SK-N-SH (cell line): ENCODE measurements around the gene FAM43A. TPM values are rescaled to one million over a fixed set of nuclear protein-coding genes. Genes with fewer than 3 reads are reported as not detected.

ENCODE experiments used
- CTCF ChIA-PET: fragments of 300-600, 350-600 bp; formaldehyde crosslinking; extraction: SDS; loops from one replicate; lab custom pipeline; 2021; lab: Yijun Ruan, JAX
- POLR2A ChIA-PET: fragments of 350-600 bp; sonication (Branson Sonifier 250); formaldehyde crosslinking; extraction: SDS; loops from one replicate; lab custom pipeline; 2020; ENCODE audit warnings: antibody characterized with exemption, inconsistent platforms; lab: Yijun Ruan, JAX
- DNase-seq: peaks from one replicate; pipeline ENCODE4 v3.0.0; 2012
- H2AFZ ChIP-seq: fragments of 200-600 bp; sonication (generic); 2 replicates; pipeline ENCODE4 v1.8.1; 2016; ENCODE audit warnings: antibody characterized with exemption, mild to moderate bottlenecking, low read depth
- H3F3A ChIP-seq: fragments of 200-600 bp; sonication (generic); replicated peaks from 2 replicates; pipeline ENCODE3; 2016; ENCODE audit warnings: antibody characterized with exemption, mild to moderate bottlenecking; ENCODE audit not compliant: insufficient read depth
- H3K27ac ChIP-seq, 2 experiments: fragments of 200-500 bp in 1 of 2; fragments of 200-600 bp in 1 of 2; sonication (Bioruptor generic) in 1 of 2; sonication (generic), shearing (Covaris generic) in 1 of 2; 2 replicates each; pipeline versions ENCODE4 v1.5.1 to v1.6.1; 2014 to 2016; ENCODE audit warnings: low read depth in 2 of 2, inconsistent platforms in 1 of 2, low read length in 1 of 2, mild to moderate bottlenecking in 1 of 2, mixed read lengths in 1 of 2
- H3K27me3 ChIP-seq: fragments of 200-600 bp; sonication (generic), shearing (Covaris generic); 2 replicates; pipeline ENCODE4 v1.6.1; 2016; ENCODE audit warnings: mixed run types; ENCODE audit not compliant: insufficient read depth
- H3K36me3 ChIP-seq, 2 experiments: fragments of 200-500 bp in 1 of 2; fragments of 200-600 bp in 1 of 2; sonication (Bioruptor generic) in 1 of 2; sonication (generic) in 1 of 2; replicated peaks in 1 of 2; 2 replicates each; pipeline versions ENCODE3 to v1.5.1; 2014 to 2016; ENCODE audit warnings: low read length in 1 of 2, mild to moderate bottlenecking in 1 of 2; ENCODE audit not compliant: insufficient read depth in 2 of 2, control insufficient read depth in 1 of 2
- H3K4me1 ChIP-seq, 2 experiments: fragments of 200-500 bp in 1 of 2; fragments of 200-600 bp in 1 of 2; sonication (Bioruptor generic) in 1 of 2; sonication (generic), shearing (Covaris generic) in 1 of 2; 2 replicates each; pipeline versions ENCODE4 v1.5.1 to v1.6.1; 2014 to 2016; ENCODE audit warnings: low read depth in 1 of 2, low read length in 1 of 2, mixed run types in 1 of 2; ENCODE audit not compliant: insufficient read depth in 2 of 2, control insufficient read depth in 1 of 2
- H3K4me2 ChIP-seq: fragments of 200-600 bp; sonication (generic), shearing (Covaris generic); 2 replicates; pipeline ENCODE4 v1.6.1; 2017; ENCODE audit warnings: mixed run types
- H3K4me3 ChIP-seq, 2 experiments: fragments of 200-500 bp in 1 of 2; fragments of 200-600 bp in 1 of 2; sonication (Bioruptor generic) in 1 of 2; sonication (generic), shearing (Covaris generic) in 1 of 2; 2 replicates each; pipeline versions ENCODE4 v1.5.1 to v1.8.1; 2014 to 2016; ENCODE audit warnings: low read depth in 2 of 2, inconsistent platforms in 1 of 2, low read length in 1 of 2, mild to moderate bottlenecking in 1 of 2, mixed read lengths in 1 of 2, moderate library complexity in 1 of 2
- H3K79me2 ChIP-seq: fragments of 200-600 bp; sonication (generic); 2 replicates; pipeline ENCODE4 v1.8.1; 2017; ENCODE audit warnings: mild to moderate bottlenecking; ENCODE audit not compliant: insufficient read depth
- H3K9ac ChIP-seq: fragments of 200-600 bp; sonication (generic); 2 replicates; pipeline ENCODE4 v1.6.1; 2017; ENCODE audit warnings: mixed run types
- H3K9me2 ChIP-seq: fragments of 200-600 bp; sonication (generic); 2 replicates; pipeline ENCODE4 v1.6.1; 2017; ENCODE audit warnings: mixed run types
- H3K9me3 ChIP-seq: fragments of 200-600 bp; sonication (generic); 2 replicates; pipeline ENCODE4 v1.6.1; 2017; ENCODE audit warnings: mixed run types, mild to moderate bottlenecking, moderate library complexity
- H4K20me1 ChIP-seq: fragments of 200-600 bp; sonication (generic); 2 replicates; pipeline ENCODE4 v1.6.1; 2017; ENCODE audit warnings: mild to moderate bottlenecking, mixed run types; ENCODE audit not compliant: insufficient read depth
- CTCF ChIP-seq: fragments of 200-600 bp; sonication (generic); IDR thresholded peaks from 2 replicates; pipeline ENCODE4 v1.6.1; 2017; ENCODE audit warnings: antibody characterized with exemption, mild to moderate bottlenecking, moderate library complexity
- ELF1 ChIP-seq: IDR thresholded peaks from 2 replicates; pipeline ENCODE4 v1.4.0; 2012
- EZH2phosphoT487 ChIP-seq: fragments of 200-600 bp; sonication (generic); IDR thresholded peaks from 2 replicates; pipeline ENCODE4 v1.6.1; 2017; ENCODE audit warnings: low read depth, mixed run types, mild to moderate bottlenecking, antibody characterized with exemption, moderate library complexity, borderline replicate concordance
- FOXJ3 ChIP-seq: sonication (generic); formaldehyde crosslinking; IDR thresholded peaks from 2 replicates; pipeline ENCODE4 v1.5.1; 2020; ENCODE audit warnings: mild to moderate bottlenecking, missing genetic modification reagents
- GATA2 ChIP-seq: sonication (generic); formaldehyde crosslinking; IDR thresholded peaks from 2 replicates; pipeline ENCODE4 v1.5.0; 2020; ENCODE audit warnings: mild to moderate bottlenecking, missing genetic modification reagents
- IRF3 ChIP-seq: fragments of 150-350 bp; IDR thresholded peaks from 2 replicates; pipeline ENCODE4 v1.6.1; 2016; ENCODE audit warnings: mild to moderate bottlenecking, low read depth, low read length
- MXI1 ChIP-seq: IDR thresholded peaks from 2 replicates; pipeline ENCODE4 v1.6.1; 2012; ENCODE audit warnings: mild to moderate bottlenecking, low read depth, low read length, improper control_type of control experiment
- NFIC ChIP-seq: IDR thresholded peaks from 2 replicates; pipeline ENCODE4 v1.4.0; 2012; ENCODE audit warnings: borderline replicate concordance
- NRF1 ChIP-seq: IDR thresholded peaks from 2 replicates; pipeline ENCODE4 v1.6.1; 2012; ENCODE audit warnings: low read depth, mild to moderate bottlenecking, low read length
- PBX3 ChIP-seq: IDR thresholded peaks from 2 replicates; pipeline ENCODE4; 2012
- POLR2AphosphoS5 ChIP-seq: IDR thresholded peaks from 2 replicates; pipeline ENCODE4 v1.6.1; 2012; ENCODE audit warnings: low read depth, low read length
- RAD21 ChIP-seq: IDR thresholded peaks from 2 replicates; pipeline ENCODE4 v1.6.1; 2012; ENCODE audit warnings: mild to moderate bottlenecking, low read length
- SMC3 ChIP-seq: IDR thresholded peaks from 2 replicates; pipeline ENCODE4 v1.6.1; 2012; ENCODE audit warnings: low read depth, low read length, improper control_type of control experiment
- TAF1 ChIP-seq: IDR thresholded peaks from 2 replicates; pipeline ENCODE4 v1.6.1; 2012; ENCODE audit warnings: low read depth, mild to moderate bottlenecking, low read length, moderate library complexity, borderline replicate concordance
- WGBS: methylation state at CpG from one replicate; pipeline ENCODE4 v1.1.6; 2017; ENCODE audit warnings: low lambda C conversion rate; 5-methylcytosine and 5-hydroxymethylcytosine counted together
- polyA plus RNA-seq, 3 experiments: library from polyadenylated mRNA; depleted of rRNA; stranded (reverse); fragments of >200 nt; gene quantifications; 2 replicates each; pipeline ENCODE4 v1.2.3, GENCODE V29; 2012

FAM43A gene
- polyA plus RNA-seq, 1 of the 3 experiments (the other 2 are of a cell fraction) = 2.4 TPM

DNA sequence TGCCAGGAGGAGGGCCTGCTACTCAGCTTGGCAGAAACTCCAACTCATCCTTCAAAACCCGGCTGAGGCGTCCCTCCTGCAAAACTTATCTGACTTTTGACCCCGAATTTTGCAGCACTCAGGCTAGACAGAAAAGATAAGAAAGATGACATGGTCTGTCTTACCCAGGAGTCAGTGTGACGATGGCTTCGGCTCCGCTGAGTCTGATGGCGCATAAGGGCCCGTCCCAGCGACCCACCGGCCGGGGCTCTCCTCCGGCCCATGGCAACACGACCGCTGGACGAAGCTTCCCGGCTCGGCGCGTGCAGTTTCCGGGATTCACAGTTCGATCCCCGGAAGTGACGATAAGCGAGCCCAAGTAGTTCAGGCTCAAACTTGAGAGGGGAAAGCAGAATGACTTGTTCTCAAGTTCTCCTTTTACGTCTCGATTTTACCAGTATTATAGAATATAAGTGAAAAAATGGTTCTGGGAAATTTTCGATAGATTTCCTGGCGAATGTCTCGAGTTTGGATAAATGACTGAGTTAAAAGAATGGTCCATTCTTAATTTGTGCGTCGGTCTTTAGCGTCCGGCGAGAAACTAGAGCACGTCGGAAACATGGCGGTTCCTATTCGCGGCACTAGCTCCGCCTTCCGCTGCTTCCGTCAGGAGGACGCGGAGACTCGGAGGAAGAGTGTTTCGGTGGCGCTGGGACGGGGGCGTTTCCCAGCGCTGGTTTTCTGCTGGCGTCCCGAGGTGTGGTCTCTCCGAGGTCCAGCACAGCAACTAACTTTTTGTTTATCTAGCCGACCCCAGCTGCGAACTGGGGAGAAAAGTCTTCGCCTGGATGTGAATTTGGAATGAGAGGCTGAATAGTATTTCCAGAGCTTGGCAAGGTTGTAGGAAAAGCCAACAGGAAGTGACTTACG, 13.5 kb upstream of the FAM43A start, which contains the start of gene LSG1 (continued):
- TF ChIP-seq CTCF = no peak
- no peak for TF ChIP-seq IRF3
- TF ChIP-seq NFIC = no peak
- TF ChIP-seq RAD21 = no peak
- peak; percentile 83 for TF ChIP-seq TAF1
- peak; percentile 84 for TF ChIP-seq ELF1
- TF ChIP-seq MXI1 = peak; percentile 97; the same call in 1 of the 2 replicates
- TF ChIP-seq POLR2AphosphoS5 = peak; percentile 86
- 0 out of 2 replicates have a peak, but pooled peaks have one; percentile 30 for TF ChIP-seq PBX3
- no peak for TF ChIP-seq FOXJ3 (CRISPR knock-in tag)
- no peak for TF ChIP-seq NRF1

DNA sequence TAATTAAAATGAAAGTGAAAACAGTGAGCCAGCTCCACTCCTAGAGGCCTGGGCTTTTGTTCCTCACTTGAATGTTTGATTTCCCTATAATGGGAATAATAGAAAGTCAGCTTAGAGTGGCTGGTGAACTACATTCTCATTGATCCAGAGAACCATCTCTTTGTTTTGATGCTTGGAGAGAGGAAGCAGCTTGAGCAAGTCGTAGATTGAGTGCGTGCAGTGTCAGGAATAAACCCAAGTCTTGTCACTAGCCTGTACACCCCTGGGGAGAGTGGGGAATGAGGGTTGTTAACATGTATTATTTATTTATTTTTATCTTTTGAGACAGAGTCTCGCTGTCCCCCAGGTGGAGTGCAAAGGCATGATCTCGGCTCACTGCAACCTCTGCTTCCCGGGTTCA, 12.8 kb upstream of the FAM43A start:
- WGBS = 31% methylated on average over 5 of the region's 5 CpGs
- Histone ChIP-seq H3K9me2 (no peaks in the 10 kb centered on the region), H3F3A (no peaks in the 10 kb centered on the region), H3K4me3 (peak overlapping the region; percentile 94 to 95), H3K9ac (peak overlapping the region; percentile 78), H3K27me3 (no peaks in the 10 kb centered on the region), H3K9me3 (no peaks in the 10 kb centered on the region), H3K27ac (peak overlapping the region; percentile 83 to 92), H3K36me3 (peaks cover 14 to 16% of the 10 kb centered on the region in 2 experiments), H3K4me1 (peaks cover 10 to 12% of the 10 kb centered on the region in 2 experiments; a peak in 3 of 4 replicates), H4K20me1 (peaks cover 15% of the 10 kb centered on the region), H3K79me2 (peaks cover 41% of the 10 kb centered on the region), H2AFZ (peak overlapping the region; percentile 69)
- ChIA-PET CTCF (interaction anchor here (0.7 to 5.9 kb wide), 22 partner anchors 10 to 768 kb away, joined by 3 to 69 read pairs (median 6); partner anchors contain the start of genes TMEM44 and XXYLT1), POLR2A (interaction anchor here (1.2 to 2.4 kb wide), 4 partner anchors 10 to 597 kb away, joined by 4 to 12 read pairs (median 6); partner anchors contain the start of genes FAM43A and TMEM44)
- DNase-seq = no peak
- TF ChIP-seq EZH2phosphoT487 (no peak), GATA2 (no peak), SMC3 (no peak)
- TF ChIP-seq, all 33 proteins: peak for 0
- H3K4me2 ChIP-seq = peak overlapping the region; percentile 73
